SIG-M5 (cell line): ENCODE data around the gene SCML2.
"Not testable (repeated sequence)": the region's sequence is repeated elsewhere in the genome, so short reads cannot be mapped to it uniquely, and the experiment has no call there.

Experiments used
- DNase-seq: peaks from one replicate; lab custom pipeline; 2025; lab: John Stamatoyannopoulos, UW

Gene SCML2

DNA sequence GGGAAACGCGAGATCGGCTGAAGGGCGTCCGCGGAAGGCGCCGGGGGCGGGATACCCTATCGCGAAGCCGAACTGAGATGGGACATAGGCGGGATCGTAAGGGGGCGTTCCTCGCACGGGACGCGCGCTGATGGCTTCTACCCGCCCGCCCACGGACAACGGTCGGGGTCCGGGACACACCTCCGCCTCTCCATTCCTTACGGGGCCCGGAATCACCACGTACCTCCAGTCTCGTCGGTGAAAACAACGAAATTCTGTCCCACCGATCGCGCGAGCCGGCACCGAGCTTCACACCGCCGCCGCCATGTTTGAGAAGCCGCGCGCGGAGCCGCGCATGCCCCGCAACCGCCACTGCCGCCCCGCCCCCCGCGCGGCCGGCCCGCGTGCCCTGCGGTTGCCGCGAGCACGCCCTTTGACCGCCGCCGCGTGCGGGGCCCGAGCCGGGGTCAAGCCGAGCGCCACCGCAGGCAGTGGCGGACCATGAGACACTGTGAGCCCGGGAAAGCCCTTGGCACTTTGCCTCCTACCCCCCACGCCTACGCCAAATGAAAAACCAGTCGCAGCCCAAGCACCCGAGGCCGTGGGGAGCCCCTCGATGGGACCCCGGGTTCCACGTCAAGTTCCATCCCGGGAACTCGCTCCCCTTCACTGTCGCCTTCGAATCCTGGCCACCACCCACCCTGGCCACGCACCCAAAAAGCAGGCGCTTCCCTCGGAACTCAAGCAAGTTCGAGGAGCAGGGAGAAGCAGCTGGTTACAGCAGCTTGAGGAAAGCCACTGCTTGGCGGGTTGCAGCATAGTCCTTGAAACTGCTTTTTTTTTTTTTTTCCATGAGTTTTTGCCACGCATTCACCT, at the start of gene SCML2:
Gene SCML2, minus strand, starts transcription at position 320 of the 855 bp plus-strand sequence. CDS start 20,617 bp downstream, outside the sequence.
- DNase-seq, result no peak

DNA sequence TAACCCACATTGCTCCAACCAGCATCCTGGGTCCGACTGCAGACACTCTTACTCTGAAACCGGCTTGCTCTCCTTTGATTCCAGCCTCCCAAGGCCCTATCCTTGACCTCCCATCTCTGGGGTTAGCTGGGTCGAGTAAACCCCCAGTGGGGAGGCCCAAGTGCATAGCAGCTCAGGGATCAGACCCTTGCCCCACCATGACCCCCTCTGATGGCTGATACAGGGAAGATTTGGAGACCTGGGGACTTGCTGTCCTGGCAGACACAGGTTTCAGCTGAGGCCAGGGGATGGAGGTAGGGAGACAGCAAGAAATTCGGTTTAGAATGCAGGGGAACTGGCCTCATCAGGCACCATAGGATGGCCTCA, 47.3 kb upstream of the SCML2 start:
- no peak for DNase-seq

- no peak for DNase-seq
Observed at GRCh38 chrX:18394477-18394876, 40.0 kb upstream of the SCML2 start.

- DNase-seq, result no peak
Observed at GRCh38 chrX:18390941-18391538, 36.6 kb upstream of the SCML2 start.

DNA sequence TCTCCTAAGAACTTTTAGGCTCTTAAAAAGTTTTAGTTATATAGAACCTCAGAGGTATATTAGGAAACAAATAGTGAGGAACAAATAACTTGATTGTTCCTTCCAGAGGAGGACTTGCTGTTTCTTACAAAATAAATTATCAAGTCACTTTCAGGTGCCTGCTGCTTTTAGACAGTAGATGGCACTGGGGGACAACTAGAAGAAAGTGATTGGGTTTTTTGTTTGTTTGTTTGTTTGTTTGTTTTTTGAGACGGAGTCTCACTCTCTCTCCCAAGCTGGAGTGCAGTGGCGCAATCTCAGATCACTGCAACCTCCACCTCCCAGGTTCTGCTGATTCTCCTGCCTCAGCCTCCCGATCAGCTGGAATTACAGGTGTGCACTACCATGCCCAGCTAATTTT, 35.5 kb upstream of the SCML2 start:
- no peak for DNase-seq

DNA sequence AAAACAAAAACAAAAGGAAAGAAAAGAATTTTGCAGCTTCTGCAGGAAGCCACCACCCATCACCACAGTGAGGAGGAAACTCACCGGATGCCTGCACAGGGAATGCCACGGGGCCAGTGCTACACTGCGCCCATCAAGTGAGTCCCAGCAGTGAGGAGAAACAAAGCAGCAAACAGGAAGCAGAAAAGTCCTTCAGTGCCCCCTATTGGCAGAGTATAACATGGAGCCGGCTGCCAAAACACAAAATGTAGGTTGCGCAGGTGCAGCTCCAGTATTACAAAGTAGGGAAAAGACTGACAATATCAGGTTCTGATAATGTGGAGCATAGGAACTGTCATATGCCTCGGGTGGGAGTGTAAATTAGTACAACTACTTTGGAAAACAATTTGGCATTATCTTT, 23.3 kb upstream of the SCML2 start:
- no peak for DNase-seq

DNA sequence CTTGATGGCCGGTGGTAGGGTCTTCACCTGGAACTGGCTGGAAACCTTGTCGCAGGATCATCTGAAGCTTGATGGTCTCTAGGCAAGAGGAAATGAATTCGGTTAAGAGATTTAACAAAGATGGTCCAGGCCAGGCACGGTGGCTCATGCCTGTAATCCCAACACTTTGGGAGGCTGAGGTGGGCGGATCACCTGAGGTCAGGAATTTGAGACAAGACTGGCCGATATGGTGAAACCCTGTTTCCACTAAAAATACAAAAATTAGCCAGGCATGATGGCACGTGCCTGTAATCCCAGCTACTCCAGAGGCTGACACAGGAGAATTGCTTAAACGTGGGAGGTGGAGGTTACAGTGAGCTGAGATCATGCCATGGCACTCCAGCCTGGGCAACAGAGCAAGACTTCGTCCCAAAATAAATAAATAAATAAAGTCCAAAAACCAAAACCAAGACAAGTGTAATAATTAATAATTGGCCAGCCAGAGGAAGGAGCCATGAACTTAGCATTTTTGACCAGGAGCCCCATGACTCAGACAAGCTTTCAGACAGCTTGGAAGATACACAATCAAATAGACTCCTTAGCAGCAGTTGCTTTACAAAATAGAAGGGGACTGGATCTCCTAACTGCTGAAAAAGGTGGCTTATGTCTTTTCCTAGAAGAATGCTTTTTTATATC, 20.8 kb upstream of the SCML2 start:
- not testable (repeated sequence) for DNase-seq

- not testable (repeated sequence) for DNase-seq
Observed at GRCh38 chrX:18369096-18369495, 14.6 kb upstream of the SCML2 start.

DNA sequence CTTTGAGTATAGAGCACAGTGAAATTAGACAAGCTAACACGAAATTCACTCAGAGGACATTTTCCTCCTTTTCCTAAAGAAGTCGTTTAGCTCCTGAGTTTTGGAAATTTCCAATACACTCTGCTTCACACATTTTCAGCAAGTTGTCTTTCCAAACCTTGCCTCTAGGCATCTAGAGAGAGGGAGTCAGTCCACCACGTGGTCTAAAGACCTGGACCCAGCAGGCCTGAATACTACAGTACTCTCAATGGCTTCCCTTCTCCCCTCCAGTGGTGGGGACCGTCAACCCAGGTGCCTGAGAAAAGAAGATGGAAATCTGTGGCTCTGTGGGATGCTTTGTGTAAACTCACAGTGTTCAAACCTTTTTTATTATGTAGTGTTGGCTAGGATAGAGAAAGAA, 13.9 kb upstream of the SCML2 start:
- no peak for DNase-seq

- no peak for DNase-seq
Observed at GRCh38 chrX:18360867-18361266, 6.4 kb upstream of the SCML2 start.

DNA sequence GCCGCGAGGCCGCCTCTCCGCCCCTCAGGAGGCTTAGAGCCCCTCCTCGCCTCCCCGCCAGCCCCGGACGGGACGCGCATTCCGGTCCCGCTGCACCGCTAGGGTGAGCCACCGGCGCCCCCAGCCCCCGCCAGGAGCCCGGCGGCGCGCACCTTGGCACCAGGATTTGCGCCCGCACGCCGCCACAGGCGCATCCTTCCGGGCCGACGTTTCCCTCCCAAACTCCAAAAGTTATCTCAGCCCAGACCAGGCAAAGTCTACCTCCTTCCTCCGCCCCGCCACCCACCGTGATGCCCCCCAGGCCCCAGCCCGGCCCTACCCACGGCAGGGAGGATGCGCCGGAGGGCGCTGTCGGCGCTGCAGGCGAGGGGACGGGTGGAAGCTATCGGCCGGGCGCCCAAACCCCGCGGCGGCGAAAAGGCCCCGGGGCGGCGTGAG, 538 bp downstream of the SCML2 start:
- no peak for DNase-seq

GRCh38 chrX:18351784-18352183, 2.7 kb downstream of the SCML2 start:
- DNase-seq, result no peak

DNA sequence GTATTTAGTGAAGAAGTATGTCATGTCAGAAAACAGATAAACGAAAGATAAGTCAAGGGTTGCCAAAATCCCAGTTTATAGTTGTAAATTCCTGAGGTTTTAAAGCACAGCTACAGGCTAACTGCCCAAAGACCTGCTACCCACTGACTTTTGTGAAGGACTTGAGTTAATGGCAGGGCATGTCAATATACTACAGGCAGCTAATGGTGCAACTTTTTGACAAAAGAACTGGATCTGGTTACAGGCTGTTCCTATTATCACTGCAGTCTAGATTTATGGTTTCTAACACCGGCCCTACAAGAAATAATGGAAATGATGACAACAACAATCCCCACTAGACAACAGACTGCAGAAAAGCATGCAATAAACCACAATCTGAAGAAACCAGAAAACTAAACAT, 6.4 kb downstream of the SCML2 start:
- no peak for DNase-seq

DNA sequence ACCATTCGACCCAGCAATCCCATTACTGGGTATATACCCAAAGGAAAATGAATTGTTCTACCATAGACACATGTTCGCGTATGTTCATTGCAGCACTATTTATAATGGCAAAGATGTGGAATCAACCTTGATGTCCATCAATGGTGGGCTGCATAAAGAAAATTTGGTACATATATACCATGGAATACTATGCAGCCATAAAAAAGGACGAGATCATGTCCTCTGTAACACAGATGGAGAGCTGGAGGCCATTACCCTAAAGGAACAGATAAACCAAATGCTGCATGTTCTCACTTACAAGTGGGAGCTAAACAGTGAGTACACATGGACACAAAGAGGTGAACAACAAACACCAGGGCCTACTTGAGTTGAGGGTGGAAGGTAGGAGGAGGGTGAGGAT, 45.1 kb downstream of the SCML2 start:
- DNase-seq, result no peak

- DNase-seq, result no peak
Observed at GRCh38 chrX:18297251-18297650, 57.2 kb downstream of the SCML2 start.

DNA sequence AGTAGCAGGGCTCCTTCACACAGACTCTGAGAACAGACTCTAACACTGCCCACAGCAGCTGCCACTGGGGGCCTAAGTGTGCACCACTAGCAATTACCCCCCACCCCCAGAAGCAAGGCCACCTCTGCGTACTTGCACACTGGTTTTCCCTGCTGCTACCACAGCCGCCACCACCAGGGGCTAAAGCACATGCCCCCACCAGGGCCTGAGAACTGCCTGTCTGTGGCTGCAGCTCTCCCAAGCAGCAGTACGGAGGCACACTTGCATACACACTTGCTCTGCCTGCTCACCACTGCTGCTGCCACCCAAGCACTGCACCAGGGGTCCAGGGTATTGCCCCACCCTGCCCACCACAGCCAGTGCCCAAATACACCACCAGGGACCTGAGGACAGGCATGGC, 59.6 kb downstream of the SCML2 start:
- DNase-seq, result no peak

GRCh38 chrX:18291006-18291545, 63.4 kb downstream of the SCML2 start:
- DNase-seq, result no peak

DNA sequence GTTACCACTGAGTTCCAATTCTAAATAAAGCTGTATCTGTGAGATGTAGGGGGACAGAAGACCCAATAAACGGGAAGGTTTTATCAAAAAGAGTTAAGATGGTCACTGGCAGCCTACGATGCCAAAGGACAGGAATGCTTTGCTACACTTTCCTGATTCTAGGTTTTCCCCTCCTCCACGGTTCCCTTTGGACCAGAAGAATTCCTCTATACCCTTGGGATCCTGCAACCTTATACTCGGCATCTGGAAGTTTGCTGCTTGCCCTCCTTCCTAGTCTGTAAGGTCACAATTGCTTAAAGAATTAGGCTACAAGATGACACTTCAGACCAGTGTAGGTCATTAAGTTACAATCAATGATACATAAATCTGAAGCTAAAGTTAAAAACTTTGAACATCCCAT, 64.3 kb downstream of the SCML2 start:
- no peak for DNase-seq

- DNase-seq, result no peak
Observed at GRCh38 chrX:18288716-18289115, 65.8 kb downstream of the SCML2 start.

- no peak for DNase-seq
Observed at GRCh38 chrX:18286322-18286831, 68.1 kb downstream of the SCML2 start.

- no peak for DNase-seq
Observed at GRCh38 chrX:18278449-18278848, 76.0 kb downstream of the SCML2 start.

GRCh38 chrX:18272222-18272621, 82.3 kb downstream of the SCML2 start:
- no peak for DNase-seq

GRCh38 chrX:18271725-18272124, 82.8 kb downstream of the SCML2 start:
- no peak for DNase-seq
